CD4-positive, alpha-beta T cell (primary cell): ENCODE measurements around the gene LDB2. TPM values are rescaled to one million over a fixed set of nuclear protein-coding genes. Genes with fewer than 3 reads are reported as not detected.

Source experiments
- ATAC-seq: fragments of 200-7000 bp; cut with Tn5 transposase; one replicate; pipeline ENCODE4 v1.10.0; 2022; ENCODE audit warnings: mild to moderate bottlenecking; ENCODE audit not compliant: poor library complexity
- CTCF ChIA-PET: fragments of 350-600 bp; sonication (Branson Sonifier 250); formaldehyde crosslinking; loops from one replicate; lab custom pipeline; 2021; ENCODE audit warnings: antibody characterized with exemption, inconsistent platforms; lab: Charles Lee
- POLR2A ChIA-PET: fragments of 350-600 bp; sonication (Branson Sonifier 250); formaldehyde crosslinking; loops from one replicate; lab custom pipeline; 2021; ENCODE audit warnings: antibody characterized with exemption, inconsistent platforms; lab: Charles Lee
- DNase-seq, 14 experiments: peaks; one replicate each; pipeline ENCODE4 v3.0.0-alpha.2; 2013 to 2020; ENCODE audit warnings: mixed read lengths in 2 of 14
- H3K27ac ChIP-seq, 2 donors: one replicate each; pipeline versions ENCODE4 v1.5.1 to v1.7.0; 2013; ENCODE audit warnings: low read length in 2 of 2, low read depth in 1 of 2, mild to moderate bottlenecking in 1 of 2
- H3K27me3 ChIP-seq, 2 experiments: 1 replicate in 1 of 2; 2 replicates in 1 of 2; pipeline versions ENCODE4 v1.6.1 to v1.7.0; 2013; ENCODE audit warnings: low read length in 2 of 2, control low read depth in 1 of 2, mild to moderate bottlenecking in 1 of 2, moderate library complexity in 1 of 2; ENCODE audit not compliant: insufficient read depth in 2 of 2, control insufficient read depth in 1 of 2
- H3K36me3 ChIP-seq: one replicate; pipeline ENCODE4 v1.6.1; 2013; ENCODE audit warnings: low read length, control low read depth; ENCODE audit not compliant: insufficient read depth
- H3K4me1 ChIP-seq: one replicate; pipeline ENCODE4 v1.6.1; 2013; ENCODE audit warnings: low read length, control low read depth; ENCODE audit not compliant: insufficient read depth
- H3K4me3 ChIP-seq: one replicate; pipeline ENCODE4 v1.5.1; 2013; ENCODE audit warnings: mild to moderate bottlenecking, low read length, moderate library complexity
- H3K9me3 ChIP-seq, 2 experiments: 1 replicate in 1 of 2; 2 replicates in 1 of 2; pipeline versions ENCODE4 v1.6.1 to v1.7.0; 2013; ENCODE audit warnings: low read length in 2 of 2, mild to moderate bottlenecking in 2 of 2, control low read depth in 1 of 2, moderate library complexity in 1 of 2; ENCODE audit not compliant: control insufficient read depth in 1 of 2, insufficient read depth in 1 of 2
- H3K27ac Mint-ChIP-seq: one replicate; pipeline ENCODE4 v1.8.0; 2020; ENCODE audit warnings: mixed read lengths
- H3K27me3 Mint-ChIP-seq: one replicate; pipeline ENCODE4 v1.8.0; 2021; ENCODE audit warnings: mixed read lengths
- H3K36me3 Mint-ChIP-seq: one replicate; pipeline ENCODE4 v1.8.0; 2021; ENCODE audit warnings: low read depth, mixed read lengths
- H3K4me1 Mint-ChIP-seq: one replicate; pipeline ENCODE4 v1.8.0; 2021; ENCODE audit warnings: low read depth, mixed read lengths
- H3K4me3 Mint-ChIP-seq: one replicate; pipeline ENCODE4 v1.8.0; 2020; ENCODE audit warnings: mild to moderate bottlenecking, mixed read lengths
- H3K9me3 Mint-ChIP-seq: one replicate; pipeline ENCODE4 v1.8.0; 2020; ENCODE audit warnings: mixed read lengths
- intact Hi-C, 2 experiments: fragments of 100-400 bp; cut with DNase I in 1 of 2; cut with micrococcal nuclease in 1 of 2; formaldehyde crosslinking; loops; one replicate each; pipeline versions ENCODE4 v1.15.1 to v1.9.0; 2023 to 2025; cut with DNase I, micrococcal nuclease
- total RNA-seq, 174 experiments: library from RNA in 2 of 174; stranded (reverse) in 2 of 174; gene quantifications; one replicate each; pipeline ENCODE4 v1.2.3 and lab custom pipeline; 2021 to 2026
- TF ChIP-seq, protein P1 (sequence below): fragments of 200-600 bp; IDR thresholded peaks from one replicate; pipeline ENCODE4 v1.8.0; 2022; ENCODE audit warnings: antibody characterized with exemption, mild to moderate bottlenecking

Gene LDB2
- total RNA-seq, 2 experiments from 2014 or later, result not detected

DNA sequence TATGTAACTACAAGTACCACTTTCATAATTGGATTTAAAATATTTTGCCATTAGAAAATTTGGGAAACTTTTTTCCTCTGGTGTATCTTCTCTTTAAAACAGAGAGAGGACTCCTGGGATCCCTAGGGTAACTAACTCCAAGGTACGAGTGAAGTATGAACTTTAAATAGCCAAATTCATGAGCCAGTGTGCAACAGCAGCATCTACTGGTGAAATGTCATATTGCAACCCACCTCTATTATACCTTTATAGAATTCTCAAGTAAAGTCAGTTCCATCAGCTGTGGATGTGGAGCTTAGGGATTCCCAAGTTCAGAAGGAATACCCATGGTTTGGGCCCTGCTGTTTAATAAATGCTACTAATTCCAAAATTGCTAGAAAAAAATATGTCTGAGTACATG lies 389.5 kb downstream of the LDB2 start:
- Mint-ChIP-seq H3K9me3 (peaks cover 11% of the 10 kb centered on the region), H3K4me1 (no peaks in the 10 kb centered on the region), H3K4me3 (no peak overlapping the region), H3K27me3 (no peaks in the 10 kb centered on the region), H3K36me3 (no peaks in the 10 kb centered on the region), H3K27ac (no peak overlapping the region)
- Histone ChIP-seq H3K36me3 (no peaks in the 10 kb centered on the region), H3K4me1 (no peaks in the 10 kb centered on the region), H3K4me3 (no peak overlapping the region), H3K27ac (no peak overlapping the region), H3K27me3 (no peaks in the 10 kb centered on the region), H3K9me3 (peaks cover 4 to 5% of the 10 kb centered on the region in 2 experiments)
- intact Hi-C loops, result no loop called here
- ATAC-seq (no peak), DNase-seq (no peak)
- CTCF ChIA-PET, result no interaction called here
- POLR2A ChIA-PET, result no interaction called here
- TF ChIP-seq, protein P1, sequence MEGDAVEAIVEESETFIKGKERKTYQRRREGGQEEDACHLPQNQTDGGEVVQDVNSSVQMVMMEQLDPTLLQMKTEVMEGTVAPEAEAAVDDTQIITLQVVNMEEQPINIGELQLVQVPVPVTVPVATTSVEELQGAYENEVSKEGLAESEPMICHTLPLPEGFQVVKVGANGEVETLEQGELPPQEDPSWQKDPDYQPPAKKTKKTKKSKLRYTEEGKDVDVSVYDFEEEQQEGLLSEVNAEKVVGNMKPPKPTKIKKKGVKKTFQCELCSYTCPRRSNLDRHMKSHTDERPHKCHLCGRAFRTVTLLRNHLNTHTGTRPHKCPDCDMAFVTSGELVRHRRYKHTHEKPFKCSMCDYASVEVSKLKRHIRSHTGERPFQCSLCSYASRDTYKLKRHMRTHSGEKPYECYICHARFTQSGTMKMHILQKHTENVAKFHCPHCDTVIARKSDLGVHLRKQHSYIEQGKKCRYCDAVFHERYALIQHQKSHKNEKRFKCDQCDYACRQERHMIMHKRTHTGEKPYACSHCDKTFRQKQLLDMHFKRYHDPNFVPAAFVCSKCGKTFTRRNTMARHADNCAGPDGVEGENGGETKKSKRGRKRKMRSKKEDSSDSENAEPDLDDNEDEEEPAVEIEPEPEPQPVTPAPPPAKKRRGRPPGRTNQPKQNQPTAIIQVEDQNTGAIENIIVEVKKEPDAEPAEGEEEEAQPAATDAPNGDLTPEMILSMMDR, result no peak

DNA sequence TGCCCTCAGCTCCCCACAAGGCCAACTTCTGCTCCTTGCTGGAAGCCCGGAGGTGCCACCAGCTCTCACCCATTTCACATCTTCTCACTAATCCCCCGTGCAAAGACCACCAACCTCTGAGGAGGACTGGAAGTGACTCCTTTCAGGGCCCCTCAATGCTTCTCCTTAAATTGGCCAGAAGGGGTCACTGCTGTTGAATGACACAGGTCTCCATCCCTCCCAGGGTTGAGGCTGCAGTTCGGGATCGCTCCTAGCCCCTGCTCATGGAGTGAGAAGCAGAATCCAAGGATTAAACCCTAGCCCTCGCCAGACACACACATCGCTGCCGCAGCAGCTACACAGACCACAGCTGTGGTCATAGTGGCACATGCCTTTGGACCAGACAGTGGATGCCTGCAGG lies 392.7 kb downstream of the LDB2 start:
- Mint-ChIP-seq H3K27me3 (no peaks in the 10 kb centered on the region), H3K36me3 (no peaks in the 10 kb centered on the region), H3K4me3 (no peak overlapping the region), H3K9me3 (peaks cover 5% of the 10 kb centered on the region), H3K27ac (no peak overlapping the region), H3K4me1 (no peaks in the 10 kb centered on the region)
- TF ChIP-seq, protein P1, result no peak
- peaks cover 8 to 11% of the 10 kb centered on the region in 2 experiments for H3K9me3 ChIP-seq
- no peaks in the 10 kb centered on the region for H3K36me3 ChIP-seq
- POLR2A ChIA-PET, result no interaction called here
- H3K27ac ChIP-seq, result no peak overlapping the region
- H3K4me3 ChIP-seq, result no peak overlapping the region
- no peaks in the 10 kb centered on the region for H3K4me1 ChIP-seq
- no peaks in the 10 kb centered on the region for H3K27me3 ChIP-seq
- DNase-seq, result no peak
- CTCF ChIA-PET, result interaction anchor here (0.6 kb wide), 1 partner anchor 561 kb away, joined by 3 read pairs; no protein-coding TSS in a partner anchor
- ATAC-seq, result no peak
- intact Hi-C loops, result no loop called here

DNA sequence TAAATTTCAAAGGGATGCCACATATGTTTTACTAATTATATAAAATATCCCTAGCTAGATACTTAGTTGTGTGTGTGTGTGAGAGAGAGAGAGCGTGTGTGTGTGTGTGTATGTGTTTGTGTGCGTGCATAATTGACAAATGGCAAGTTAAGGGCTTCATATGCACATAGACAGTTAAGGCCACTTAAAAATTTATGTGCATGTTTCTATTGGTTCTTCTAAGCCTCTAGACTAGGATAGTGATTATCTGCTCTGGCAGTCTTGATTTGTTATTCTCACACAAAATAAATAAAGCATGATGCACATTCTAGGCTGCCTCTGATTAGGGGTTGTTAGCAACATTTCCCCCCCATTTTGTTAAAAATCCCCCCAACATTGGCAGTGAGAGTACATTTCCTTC lies 393.2 kb downstream of the LDB2 start:
- Histone ChIP-seq H3K9me3 (peaks cover 8 to 11% of the 10 kb centered on the region in 2 experiments), H3K4me3 (no peak overlapping the region), H3K27ac (no peak overlapping the region), H3K4me1 (no peaks in the 10 kb centered on the region), H3K27me3 (no peaks in the 10 kb centered on the region), H3K36me3 (no peaks in the 10 kb centered on the region)
- Mint-ChIP-seq H3K36me3 (no peaks in the 10 kb centered on the region), H3K4me3 (no peak overlapping the region), H3K27me3 (no peaks in the 10 kb centered on the region), H3K27ac (no peak overlapping the region), H3K4me1 (no peaks in the 10 kb centered on the region), H3K9me3 (peaks cover 5% of the 10 kb centered on the region)
- TF ChIP-seq, protein P1, result no peak
- POLR2A ChIA-PET, result no interaction called here
- CTCF ChIA-PET, result no interaction called here
- intact Hi-C loops, result no loop called here
- DNase-seq (no peak), ATAC-seq (no peak)
